Measurements from ENCODE around the gene CREBL2. TPM values are rescaled to one million over a fixed set of nuclear protein-coding genes. Genes with fewer than 3 reads are reported as not detected.

The CREBL2 gene
- total and polyA plus RNA-seq, 2 of the 13 experiments (the other 11 are each of a cell fraction or from before 2014, with no cell fraction given), result 6.9 to 8.4 TPM

GRCh38 chr12:12612358-12612757, 682 bp downstream of the CREBL2 start (continued):
- TF ChIP-seq STAT6 (CRISPR knock-in tag; IDR thresholded peaks at IDR 0.05; ENCODE audit: borderline replicate concordance) (no peak), THAP8 (CRISPR knock-in tag; IDR thresholded peaks at IDR 0.05; ENCODE audit: borderline replicate concordance) (no peak), ZNF773 (CRISPR knock-in tag; IDR thresholded peaks at IDR 0.05; ENCODE audit: borderline replicate concordance) (no peak), RERE (CRISPR knock-in tag; IDR thresholded peaks at IDR 0.05; ENCODE audit: low read depth) (no peak), DNMT3B (CRISPR knock-in tag; conservative IDR thresholded peaks at IDR 0.05) (no peak), SP2 (CRISPR knock-in tag; IDR thresholded peaks at IDR 0.05) (no peak), ZNF12 (CRISPR knock-in tag; IDR thresholded peaks at IDR 0.05) (no peak), DRAP1 (CRISPR knock-in tag; IDR thresholded peaks at IDR 0.05) (0 out of 2 replicates have a peak, but pooled peaks have one; percentile 58), ETV5 (CRISPR knock-in tag; IDR thresholded peaks at IDR 0.05; ENCODE audit: borderline replicate concordance) (peak; percentile 7; the same call in 1 of the 2 replicates), PPARG (CRISPR knock-in tag; conservative IDR thresholded peaks at IDR 0.05) (no peak), YEATS4 (CRISPR knock-in tag; IDR thresholded peaks at IDR 0.05; ENCODE audit: borderline replicate concordance) (no peak), ZNF569 (CRISPR knock-in tag; IDR thresholded peaks at IDR 0.05; ENCODE audit: borderline replicate concordance) (no peak), SNAPC4 (CRISPR knock-in tag; IDR thresholded peaks at IDR 0.05) (no peak), GABPA (IDR thresholded peaks at IDR 0.05; ENCODE audit: low read depth, low read length) (no peak), GABPA (CRISPR knock-in tag; IDR thresholded peaks at IDR 0.05; ENCODE audit: low read depth) (no peak), RAD51 (IDR thresholded peaks at IDR 0.05; ENCODE audit: borderline replicate concordance) (no peak)

All from HepG2 (cell line).